Femur (tissue), 1 donor: ENCODE data around the gene TIMP2.
"Not testable (repeated sequence)": the region's sequence is repeated elsewhere in the genome, so short reads cannot be mapped to it uniquely, and the experiment has no call there.

Source experiments
- DNase-seq: peaks from one replicate; pipeline ENCODE4 v3.0.0-alpha.2; 2017

TIMP2 gene

GRCh38 chr17:78954684-78955083, 29.5 kb upstream of the TIMP2 start:
- DNase-seq, result no peak

- DNase-seq, result no peak
Measured at GRCh38 chr17:78953356-78954350, 28.5 kb upstream of the TIMP2 start.

- DNase-seq, result no peak
Measured at GRCh38 chr17:78952706-78953105, 27.5 kb upstream of the TIMP2 start.

GRCh38 chr17:78951967-78952551, 26.9 kb upstream of the TIMP2 start:
- DNase-seq, result no peak

GRCh38 chr17:78950870-78951269, 25.7 kb upstream of the TIMP2 start:
- DNase-seq, result no peak

GRCh38 chr17:78947235-78948149, 22.3 kb upstream of the TIMP2 start:
- no peak for DNase-seq

- no peak for DNase-seq
Measured at GRCh38 chr17:78946631-78947030, 21.4 kb upstream of the TIMP2 start.

- DNase-seq, result no peak
Measured at GRCh38 chr17:78946131-78946530, 20.9 kb upstream of the TIMP2 start.

GRCh38 chr17:78945455-78945854, 20.3 kb upstream of the TIMP2 start:
- not testable (repeated sequence) for DNase-seq

- DNase-seq, result no peak
Measured at GRCh38 chr17:78944956-78945355, 19.8 kb upstream of the TIMP2 start.

GRCh38 chr17:78944026-78944425, 18.8 kb upstream of the TIMP2 start:
- no peak for DNase-seq

GRCh38 chr17:78940708-78941107, 15.5 kb upstream of the TIMP2 start:
- DNase-seq, result no peak

GRCh38 chr17:78940258-78940657, 15.1 kb upstream of the TIMP2 start:
- no peak for DNase-seq

GRCh38 chr17:78939615-78940014, 14.4 kb upstream of the TIMP2 start:
- DNase-seq, result no peak

- DNase-seq, result no peak
Measured at GRCh38 chr17:78937561-78937960, 12.4 kb upstream of the TIMP2 start.

- DNase-seq, result peak; percentile 91
Measured at GRCh38 chr17:78935419-78936323, 10.5 kb upstream of the TIMP2 start.

GRCh38 chr17:78934681-78935418, 9.7 kb upstream of the TIMP2 start:
- DNase-seq, result no peak

GRCh38 chr17:78933959-78934568, 8.9 kb upstream of the TIMP2 start:
- DNase-seq, result peak; percentile 98

GRCh38 chr17:78933025-78933958, 8.1 kb upstream of the TIMP2 start:
- DNase-seq, result peak; percentile 67
